Measurements from ENCODE around the gene PSORS1C2. TPM values are rescaled to one million over a fixed set of nuclear protein-coding genes. Genes with fewer than 3 reads are reported as not detected.
"Not testable (repeated sequence)": the region's sequence is repeated elsewhere in the genome, so short reads cannot be mapped to it uniquely, and the experiment has no call there.

Gene PSORS1C2
- total RNA-seq, 4 donors from 2014 or later = not detected

DNA sequence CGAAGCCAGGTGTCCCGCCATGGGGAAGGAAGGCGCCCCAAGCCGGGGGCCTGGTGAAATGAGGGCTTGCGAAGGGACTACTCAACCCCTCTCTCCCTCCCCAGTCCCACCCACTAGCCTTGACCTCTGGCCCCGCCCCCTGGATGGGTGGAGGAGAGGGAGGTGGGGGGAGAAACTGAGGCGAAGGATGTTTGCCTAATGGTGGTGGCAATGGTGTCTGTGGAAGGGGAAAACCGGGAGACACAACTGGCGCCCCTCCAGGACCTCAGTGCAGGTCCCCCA lies 31.7 kb upstream of the PSORS1C2 start, which contains the start of gene POU5F1:
POU5F1 (minus strand) TSS at position 83 of the 282 bp plus-strand sequence; CDS start at position 21, 62 bp downstream.
- TF ChIP-seq POLR2A (IDR thresholded peaks at IDR 0.05) = no peak
- TF ChIP-seq, protein P1, sequence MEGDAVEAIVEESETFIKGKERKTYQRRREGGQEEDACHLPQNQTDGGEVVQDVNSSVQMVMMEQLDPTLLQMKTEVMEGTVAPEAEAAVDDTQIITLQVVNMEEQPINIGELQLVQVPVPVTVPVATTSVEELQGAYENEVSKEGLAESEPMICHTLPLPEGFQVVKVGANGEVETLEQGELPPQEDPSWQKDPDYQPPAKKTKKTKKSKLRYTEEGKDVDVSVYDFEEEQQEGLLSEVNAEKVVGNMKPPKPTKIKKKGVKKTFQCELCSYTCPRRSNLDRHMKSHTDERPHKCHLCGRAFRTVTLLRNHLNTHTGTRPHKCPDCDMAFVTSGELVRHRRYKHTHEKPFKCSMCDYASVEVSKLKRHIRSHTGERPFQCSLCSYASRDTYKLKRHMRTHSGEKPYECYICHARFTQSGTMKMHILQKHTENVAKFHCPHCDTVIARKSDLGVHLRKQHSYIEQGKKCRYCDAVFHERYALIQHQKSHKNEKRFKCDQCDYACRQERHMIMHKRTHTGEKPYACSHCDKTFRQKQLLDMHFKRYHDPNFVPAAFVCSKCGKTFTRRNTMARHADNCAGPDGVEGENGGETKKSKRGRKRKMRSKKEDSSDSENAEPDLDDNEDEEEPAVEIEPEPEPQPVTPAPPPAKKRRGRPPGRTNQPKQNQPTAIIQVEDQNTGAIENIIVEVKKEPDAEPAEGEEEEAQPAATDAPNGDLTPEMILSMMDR (IDR thresholded peaks at IDR 0.05) = no peak
- Histone ChIP-seq H3K36me3 (no peaks in the 10 kb centered on the region), H3K9me3 (no peaks in the 10 kb centered on the region), H3K4me3 (replicated peaks in 1 of 3) (no peak within 1 kb of the TSS), H3K27ac (no peak within 1 kb of the TSS), H3K4me1 (no peaks in the 10 kb centered on the region), H3K27me3 (no peaks in the 10 kb centered on the region)
- 64 to 67% methylated on average over 9 of the region's 9 CpGs for WGBS, 2 donors
- DNase-seq = no peak
- intact Hi-C loops (cut with DNase I) = no loop called here

DNA sequence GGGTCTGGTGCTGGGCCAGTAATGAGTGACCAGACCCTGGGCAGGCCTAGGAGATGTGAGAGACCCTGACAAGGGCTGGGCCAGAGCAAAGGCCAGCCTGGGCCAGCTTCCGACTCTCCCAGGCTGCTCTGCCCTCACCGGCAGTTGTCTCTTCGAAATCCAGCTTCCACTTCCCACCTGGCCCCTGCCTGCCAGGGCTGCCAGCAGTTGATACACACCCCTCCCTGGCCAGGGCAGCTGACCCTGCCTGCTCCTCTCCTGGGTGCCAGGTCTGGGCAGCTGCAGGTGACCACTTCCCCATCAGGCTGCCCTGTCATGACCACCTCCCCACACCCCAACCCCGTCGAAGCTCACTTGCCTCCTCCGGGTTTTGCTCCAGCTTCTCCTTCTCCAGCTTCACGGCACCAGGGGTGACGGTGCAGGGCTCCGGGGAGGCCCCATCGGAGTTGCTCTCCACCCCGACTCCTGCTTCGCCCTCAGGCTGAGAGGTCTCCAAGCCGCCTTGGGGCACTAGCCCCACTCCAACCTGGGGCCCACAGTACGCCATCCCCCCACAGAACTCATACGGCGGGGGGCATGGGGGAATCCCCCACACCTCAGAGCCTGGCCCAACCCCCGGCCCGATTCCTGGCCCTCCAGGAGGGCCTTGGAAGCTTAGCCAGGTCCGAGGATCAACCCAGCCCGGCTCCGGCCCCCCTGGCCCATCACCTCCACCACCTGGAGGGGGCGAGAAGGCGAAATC lies 31.2 kb upstream of the PSORS1C2 start:
- intact Hi-C loops (cut with DNase I); DNase-seq; H3K27me3 ChIP-seq; H3K4me3 ChIP-seq (replicated peaks in 1 of 3); H3K4me1 ChIP-seq; H3K9me3 ChIP-seq; H3K36me3 ChIP-seq; H3K27ac ChIP-seq: not testable (repeated sequence)
- WGBS, 2 donors = 55 to 66% methylated on average over 12 to 18 of the region's 23 CpGs

DNA sequence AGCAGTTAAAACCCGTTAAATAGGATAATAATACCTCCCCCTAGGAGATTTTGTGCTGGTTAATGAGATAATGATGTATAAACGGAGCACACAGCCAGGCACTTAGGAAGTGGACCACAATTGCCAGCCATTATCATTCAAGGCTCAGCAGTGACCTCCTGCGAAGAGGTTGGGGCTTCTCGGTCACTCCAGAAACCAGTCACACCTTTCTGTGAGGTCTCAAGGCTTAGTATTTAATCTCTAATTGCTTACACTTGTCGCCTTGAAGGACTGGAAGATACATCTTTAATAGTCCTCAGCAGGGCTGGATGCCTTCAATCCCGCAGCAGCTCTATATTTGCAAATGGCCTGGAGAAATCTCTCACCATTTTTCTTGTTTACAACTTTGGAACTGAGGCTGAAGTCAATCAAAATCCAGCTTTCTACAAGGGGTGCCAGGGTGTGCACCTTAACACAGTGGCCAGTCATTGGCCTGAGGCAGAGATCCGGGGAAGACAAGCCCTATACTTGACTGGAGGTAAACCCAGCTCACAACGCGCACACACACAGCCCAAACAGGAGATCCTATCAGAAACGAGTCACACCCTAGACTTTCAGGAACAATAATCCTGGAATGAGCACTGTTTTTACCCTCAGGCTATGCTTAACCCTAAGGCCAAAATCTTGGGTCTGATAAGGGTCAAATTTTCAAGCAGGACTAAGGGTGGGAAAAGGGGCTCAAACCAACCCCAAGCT lies 30.4 kb upstream of the PSORS1C2 start:
- no peaks in the 10 kb centered on the region for H3K27me3 ChIP-seq
- no peak for DNase-seq
- H3K27ac ChIP-seq = no peak overlapping the region
- H3K4me1 ChIP-seq = no peaks in the 10 kb centered on the region
- no peaks in the 10 kb centered on the region for H3K9me3 ChIP-seq
- intact Hi-C loops (cut with DNase I) = no loop called here
- H3K36me3 ChIP-seq = no peaks in the 10 kb centered on the region
- no peak overlapping the region for H3K4me3 ChIP-seq (replicated peaks in 1 of 3)
- 79 to 80% methylated on average over 10 of the region's 10 CpGs for WGBS, 2 donors
- TF ChIP-seq, protein P1 (IDR thresholded peaks at IDR 0.05) = no peak
- no peak for TF ChIP-seq POLR2A (IDR thresholded peaks at IDR 0.05)

DNA sequence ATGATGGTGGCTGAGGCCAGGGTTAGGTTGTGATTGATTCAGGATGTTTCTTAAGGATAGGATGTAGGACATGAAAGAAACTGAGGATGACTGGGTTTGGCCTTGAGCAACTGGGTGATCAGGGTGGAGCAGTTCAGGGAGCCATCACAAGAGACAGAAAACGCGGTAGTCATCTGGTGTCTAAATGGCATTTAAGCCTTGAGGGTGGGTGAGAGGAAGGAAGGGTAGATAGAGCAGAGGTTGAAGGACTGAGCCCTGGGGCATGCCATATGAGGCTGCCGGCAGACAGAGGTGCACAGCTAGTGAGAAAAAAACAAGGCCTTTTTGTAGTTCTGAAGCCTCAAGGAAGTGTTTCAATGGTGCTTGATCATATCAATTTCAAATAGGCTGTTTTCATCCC lies 29.7 kb upstream of the PSORS1C2 start:
- Histone ChIP-seq H3K27me3 (no peaks in the 10 kb centered on the region), H3K27ac (no peak overlapping the region), H3K4me3 (replicated peaks in 1 of 3) (no peak overlapping the region), H3K36me3 (no peaks in the 10 kb centered on the region), H3K9me3 (no peaks in the 10 kb centered on the region), H3K4me1 (no peaks in the 10 kb centered on the region)
- 63 to 74% methylated on average over 3 of the region's 3 CpGs for WGBS, 2 donors
- intact Hi-C loops (cut with DNase I) = no loop called here
- no peak for TF ChIP-seq POLR2A (IDR thresholded peaks at IDR 0.05)
- TF ChIP-seq, protein P1 (IDR thresholded peaks at IDR 0.05) = no peak
- no peak for DNase-seq

DNA sequence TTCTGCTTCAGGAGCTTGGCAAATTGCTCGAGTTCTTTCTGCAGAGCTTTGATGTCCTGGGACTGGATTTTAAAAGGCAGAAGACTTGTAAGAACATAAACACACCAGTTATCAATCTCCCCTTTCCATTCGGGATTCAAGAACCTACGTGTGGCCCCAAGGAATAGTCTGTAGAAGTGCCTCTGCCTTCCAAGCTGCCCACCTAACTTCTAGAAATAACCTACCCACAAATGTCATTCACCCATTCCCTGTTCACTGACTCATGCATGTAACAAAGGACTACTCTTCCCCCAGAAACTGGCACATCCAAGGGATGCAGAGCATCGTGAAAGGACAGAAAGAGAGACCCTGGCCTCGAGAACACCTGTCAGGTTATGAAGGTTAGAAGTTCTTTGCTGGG lies 27.1 kb upstream of the PSORS1C2 start:
- Histone ChIP-seq H3K4me1 (no peaks in the 10 kb centered on the region), H3K27me3 (no peaks in the 10 kb centered on the region), H3K36me3 (no peaks in the 10 kb centered on the region), H3K27ac (no peak overlapping the region), H3K9me3 (no peaks in the 10 kb centered on the region), H3K4me3 (replicated peaks in 1 of 3) (no peak overlapping the region)
- no peak for DNase-seq
- intact Hi-C loops (cut with DNase I) = no loop called here
- TF ChIP-seq POLR2A (IDR thresholded peaks at IDR 0.05) = no peak
- TF ChIP-seq, protein P1 (IDR thresholded peaks at IDR 0.05) = no peak
- WGBS, 2 donors = 85 to 91% methylated on average over 5 of the region's 5 CpGs

DNA sequence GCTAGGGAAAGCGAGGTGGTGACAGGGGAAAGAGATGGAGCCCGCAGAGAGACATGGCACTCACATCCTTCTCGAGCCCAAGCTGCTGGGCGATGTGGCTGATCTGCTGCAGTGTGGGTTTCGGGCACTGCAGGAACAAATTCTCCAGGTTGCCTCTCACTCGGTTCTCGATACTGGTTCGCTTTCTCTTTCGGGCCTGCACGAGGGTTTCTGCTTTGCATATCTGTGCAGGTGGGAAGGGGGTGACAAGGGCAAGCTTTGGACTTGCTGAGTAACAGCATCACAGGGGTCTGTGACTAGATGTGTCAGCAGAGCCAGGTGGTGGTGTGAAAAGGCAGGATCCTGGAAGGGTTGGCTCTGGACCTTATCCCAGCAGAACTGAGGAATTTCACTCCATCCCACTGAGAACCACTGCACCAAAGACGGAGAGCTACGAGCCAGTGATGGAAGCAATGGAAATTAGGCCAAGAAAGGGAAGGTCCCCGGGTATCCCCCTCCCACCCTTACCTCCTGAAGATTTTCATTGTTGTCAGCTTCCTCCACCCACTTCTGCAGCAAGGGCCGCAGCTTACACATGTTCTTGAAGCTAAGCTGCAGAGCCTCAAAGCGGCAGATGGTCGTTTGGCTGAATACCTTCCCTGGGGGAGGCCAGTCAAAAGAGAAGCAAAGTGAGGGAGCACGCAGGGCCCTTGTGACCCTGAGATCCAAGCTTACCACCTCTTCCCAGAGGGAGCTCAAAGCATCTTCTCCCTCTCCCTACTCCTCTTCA lies 26.4 kb upstream of the PSORS1C2 start:
- H3K9me3 ChIP-seq; DNase-seq; H3K36me3 ChIP-seq; H3K4me1 ChIP-seq; H3K27ac ChIP-seq; H3K4me3 ChIP-seq (replicated peaks in 1 of 3); H3K27me3 ChIP-seq; intact Hi-C loops (cut with DNase I): not testable (repeated sequence)
- 90% methylated on average over 17 of the region's 17 CpGs for WGBS, 2 donors

DNA sequence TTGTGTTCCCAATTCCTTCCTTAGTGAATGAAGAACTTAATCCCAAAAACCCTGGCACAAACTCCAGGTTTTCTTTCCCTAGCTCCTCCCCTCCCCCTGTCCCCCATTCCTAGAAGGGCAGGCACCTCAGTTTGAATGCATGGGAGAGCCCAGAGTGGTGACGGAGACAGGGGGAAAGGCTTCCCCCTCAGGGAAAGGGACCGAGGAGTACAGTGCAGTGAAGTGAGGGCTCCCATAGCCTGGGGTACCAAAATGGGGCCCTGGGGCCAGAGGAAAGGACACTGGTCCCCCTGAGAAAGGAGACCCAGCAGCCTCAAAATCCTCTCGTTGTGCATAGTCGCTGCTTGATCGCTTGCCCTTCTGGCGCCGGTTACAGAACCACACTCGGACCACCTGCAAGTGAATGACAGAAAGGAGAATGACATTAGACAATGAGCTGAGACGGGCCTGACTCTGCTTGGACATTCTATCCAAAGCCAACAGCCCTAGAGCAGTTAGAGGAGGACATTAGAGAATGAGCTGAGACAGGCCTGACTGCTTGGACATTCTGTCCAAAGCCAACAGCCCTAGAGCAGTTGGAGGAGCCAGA lies 25.7 kb upstream of the PSORS1C2 start:
- H3K27ac ChIP-seq; DNase-seq; H3K27me3 ChIP-seq; intact Hi-C loops (cut with DNase I); H3K36me3 ChIP-seq; H3K9me3 ChIP-seq; H3K4me3 ChIP-seq (replicated peaks in 1 of 3); H3K4me1 ChIP-seq: not testable (repeated sequence)
- WGBS, 2 donors = 80 to 87% methylated on average over 6 to 9 of the region's 9 CpGs
